Mesothelial cell of epicardium (in vitro differentiated cells): ENCODE measurements around the gene SBF2. TPM values are rescaled to one million over a fixed set of nuclear protein-coding genes. Genes with fewer than 3 reads are reported as not detected.
"Not testable (repeated sequence)": the region's sequence is repeated elsewhere in the genome, so short reads cannot be mapped to it uniquely, and the experiment has no call there.

Experiments used
- DNase-seq, 2 experiments: peaks; one replicate each; pipeline ENCODE4 v3.0.0; 2021; ENCODE audit warnings: low spot score in 2 of 2; ENCODE audit not compliant: unreplicated experiment in 2 of 2
- H3K27ac Mint-ChIP-seq: 2 replicates; pipeline ENCODE4 v1.8.0; 2021; ENCODE audit warnings: mixed read lengths
- H3K27me3 Mint-ChIP-seq: 2 replicates; pipeline ENCODE4 v1.8.0; 2021; ENCODE audit warnings: low read depth, mixed read lengths
- H3K36me3 Mint-ChIP-seq: 2 replicates; pipeline ENCODE4 v1.8.0; 2021; ENCODE audit warnings: mixed read lengths
- H3K4me1 Mint-ChIP-seq: 2 replicates; pipeline ENCODE4 v1.8.0; 2021; ENCODE audit warnings: mixed read lengths
- H3K4me3 Mint-ChIP-seq: 2 replicates; pipeline ENCODE4 v1.8.0; 2021; ENCODE audit warnings: mild to moderate bottlenecking, moderate library complexity, mixed read lengths
- H3K9me3 Mint-ChIP-seq: 2 replicates; pipeline ENCODE4 v1.8.0; 2021; ENCODE audit warnings: mixed read lengths
- CTCF ChIP-seq: fragments of 200-600 bp; sonication (generic); IDR thresholded peaks from one replicate; pipeline ENCODE4 v1.5.0; 2021; ENCODE audit warnings: antibody characterized with exemption; ENCODE audit not compliant: unreplicated experiment
- total RNA-seq: library from RNA; stranded (reverse); gene quantifications from 3 replicates; pipeline ENCODE4 v1.2.1, GENCODE V29; 2021

Gene SBF2
- total RNA-seq, 1 donor from 2014 or later = 58.4 TPM

- no peak overlapping the region for H3K4me3 Mint-ChIP-seq
- TF ChIP-seq CTCF = no peak
- peaks cover 8% of the 10 kb centered on the region for H3K4me1 Mint-ChIP-seq
- DNase-seq = no peak
- no peaks in the 10 kb centered on the region for H3K9me3 Mint-ChIP-seq
- H3K27ac Mint-ChIP-seq = peak overlapping the region; percentile 45
- H3K36me3 Mint-ChIP-seq = peaks cover 12% of the 10 kb centered on the region
- H3K27me3 Mint-ChIP-seq = no peaks in the 10 kb centered on the region
Observed at GRCh38 chr11:9747828-9748227, 546.2 kb downstream of the SBF2 start.

DNA sequence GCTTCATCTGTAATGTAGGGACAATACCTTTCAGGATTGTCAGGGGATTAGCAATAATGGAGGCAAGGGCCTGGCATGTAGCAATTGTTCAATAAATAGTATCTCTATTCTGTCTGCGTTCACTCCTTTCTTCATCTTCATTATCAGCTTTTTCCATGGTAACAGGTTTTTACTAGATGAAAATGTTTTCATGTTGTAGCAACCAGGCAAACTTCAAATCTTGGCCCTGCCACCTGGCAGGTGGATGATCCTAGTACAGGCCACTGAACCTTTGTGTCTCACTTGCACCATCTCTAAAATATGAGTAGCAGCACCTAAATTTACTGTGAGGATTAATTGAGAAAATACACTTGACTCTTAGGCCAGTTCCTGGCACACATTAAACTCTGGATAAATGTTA is 546.8 kb downstream of the SBF2 start:
- peaks cover 15% of the 10 kb centered on the region for H3K36me3 Mint-ChIP-seq
- no peak overlapping the region for H3K27ac Mint-ChIP-seq
- no peaks in the 10 kb centered on the region for H3K9me3 Mint-ChIP-seq
- TF ChIP-seq CTCF = no peak
- no peak for DNase-seq
- H3K4me1 Mint-ChIP-seq = peaks cover 8% of the 10 kb centered on the region
- H3K4me3 Mint-ChIP-seq = no peak overlapping the region
- no peaks in the 10 kb centered on the region for H3K27me3 Mint-ChIP-seq

GRCh38 chr11:9745411-9746211 is 548.4 kb downstream of the SBF2 start:
- Mint-ChIP-seq H3K36me3 (peaks cover 18% of the 10 kb centered on the region), H3K4me3 (no peak overlapping the region), H3K27me3 (no peaks in the 10 kb centered on the region), H3K27ac (peak overlapping the region; percentile 47), H3K4me1 (peaks cover 15% of the 10 kb centered on the region), H3K9me3 (no peaks in the 10 kb centered on the region)
- no peak for DNase-seq
- TF ChIP-seq CTCF = no peak

GRCh38 chr11:9743512-9743911 is 550.5 kb downstream of the SBF2 start:
- H3K4me1 Mint-ChIP-seq = peaks cover 35% of the 10 kb centered on the region
- H3K36me3 Mint-ChIP-seq = peaks cover 18% of the 10 kb centered on the region
- not testable (repeated sequence) for H3K27ac Mint-ChIP-seq, H3K27me3 Mint-ChIP-seq, H3K9me3 Mint-ChIP-seq, H3K4me3 Mint-ChIP-seq, DNase-seq

DNA sequence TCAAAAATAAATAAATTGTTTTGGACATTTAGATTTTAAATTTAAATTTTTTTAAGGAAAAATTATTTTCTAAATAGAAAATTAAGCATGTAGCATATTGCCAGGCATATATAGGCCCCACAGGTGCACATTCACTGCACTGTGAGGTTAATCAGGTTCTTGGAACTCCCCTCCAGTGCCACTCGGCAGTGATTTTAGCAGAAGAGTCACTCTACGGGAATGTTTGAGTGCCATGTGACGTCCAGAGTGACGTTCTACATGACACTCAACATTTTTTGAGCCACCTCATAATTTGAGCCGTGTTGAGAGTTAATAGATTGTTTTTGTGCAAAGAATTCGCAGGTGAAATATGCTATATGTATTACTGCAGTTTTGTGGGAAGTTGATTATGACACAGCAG is 552.8 kb downstream of the SBF2 start:
- no peak for TF ChIP-seq CTCF
- DNase-seq = no peak
- peaks cover 30% of the 10 kb centered on the region for H3K36me3 Mint-ChIP-seq
- H3K27me3 Mint-ChIP-seq = no peaks in the 10 kb centered on the region
- H3K27ac Mint-ChIP-seq = peak overlapping the region; percentile 92
- H3K9me3 Mint-ChIP-seq = peaks cover 7% of the 10 kb centered on the region
- H3K4me3 Mint-ChIP-seq = no peak overlapping the region
- H3K4me1 Mint-ChIP-seq = peaks cover 38% of the 10 kb centered on the region

- peaks cover 37% of the 10 kb centered on the region for H3K4me1 Mint-ChIP-seq
- peaks cover 40% of the 10 kb centered on the region for H3K36me3 Mint-ChIP-seq
Observed at GRCh38 chr11:9740202-9740883, 553.7 kb downstream of the SBF2 start.

More at GRCh38 chr11:9740202-9740883, 553.7 kb downstream of the SBF2 start:
- Mint-ChIP-seq H3K27me3 (no peaks in the 10 kb centered on the region), H3K27ac (peak overlapping the region; percentile 97), H3K9me3 (peaks cover 16% of the 10 kb centered on the region), H3K4me3 (no peak overlapping the region)
- TF ChIP-seq CTCF = no peak
- DNase-seq = no peak
